ENCODE measurements around the gene DNAJC21. TPM values are rescaled to one million over a fixed set of nuclear protein-coding genes. Genes with fewer than 3 reads are reported as not detected.
A peak's percentile ranks its signal among the peaks of the same experiment; 100 is the strongest.

The DNAJC21 gene
- total and polyA plus RNA-seq, 9 of the 15 experiments (the other 6 are each of a cell fraction or from before 2014, with no cell fraction given), result 26.6 to 105 (median 70.7) TPM

DNA sequence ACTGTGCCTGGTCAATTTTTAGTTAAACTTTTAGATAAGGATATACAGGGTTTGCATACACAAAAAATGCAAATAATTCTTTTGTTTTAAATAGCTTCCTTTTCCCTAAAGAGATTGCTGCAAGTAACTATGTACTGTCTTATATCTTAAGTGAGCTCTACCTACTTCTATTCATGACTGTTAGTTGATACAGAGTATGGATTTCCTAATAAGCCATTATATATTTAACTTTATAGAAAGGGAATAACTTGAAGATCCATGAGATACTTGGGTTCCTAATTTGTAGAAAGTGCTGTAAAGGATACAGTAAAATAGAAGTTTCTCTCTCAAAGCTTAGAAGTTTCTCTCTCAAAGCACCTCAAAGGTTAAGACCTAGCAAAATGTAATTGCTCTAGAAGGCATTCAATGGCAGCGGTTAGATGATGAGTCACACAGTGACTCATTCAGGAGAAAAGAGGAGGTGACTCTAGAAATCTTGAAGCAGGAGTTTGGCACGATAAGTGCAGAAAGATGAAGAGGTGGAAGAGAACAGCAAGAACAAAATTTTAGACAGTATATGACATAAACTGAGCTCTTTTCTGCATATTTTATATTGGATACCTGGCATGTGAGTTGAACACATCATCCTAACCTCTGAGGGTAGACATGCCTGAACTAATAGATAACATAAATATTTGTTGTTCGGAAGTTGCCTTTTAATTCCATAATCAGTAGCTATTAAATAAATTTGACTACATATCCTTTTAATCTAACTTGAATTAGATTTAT, 5.5 kb upstream of the DNAJC21 start (continued):
- TF ChIP-seq ETV1 (tag; conservative IDR thresholded peaks at IDR 0.05; ENCODE audit: low read depth) (no peak), MYNN (IDR thresholded peaks at IDR 0.05) (0 out of 2 replicates have a peak, but pooled peaks have one; percentile 33), MYNN (CRISPR knock-in tag; IDR thresholded peaks at IDR 0.05) (no peak), BDP1 (IDR thresholded peaks at IDR 0.05; ENCODE audit: insufficient read depth, insufficient read length) (no peak), NCOA2 (IDR thresholded peaks at IDR 0.05; ENCODE audit: partially characterized antibody in 2 of 2) (no peak), CBX2 (IDR thresholded peaks at IDR 0.05; ENCODE audit: insufficient read depth, low read length, poor library complexity, severe bottlenecking) (no peak), TBL1XR1 (IDR thresholded peaks at IDR 0.05; ENCODE audit: low read length in 2 of 2) (peak in 1 of 2 experiments; percentile 83; a peak in 1 of 4 replicates), EHMT2 (IDR thresholded peaks at IDR 0.05) (peak; percentile 88), PRMT5 (CRISPR knock-in tag; IDR thresholded peaks at IDR 0.05) (no peak), SMARCB1 (IDR thresholded peaks at IDR 0.05; ENCODE audit: insufficient read length, low read depth) (peak; percentile 66), PPARD (CRISPR knock-in tag; IDR thresholded peaks at IDR 0.05) (no peak), ESRRA (IDR thresholded peaks at IDR 0.05; ENCODE audit: borderline replicate concordance, low read depth) (peak; percentile 66; the same call in 1 of the 2 replicates)
- TF ChIP-seq, protein P1, sequence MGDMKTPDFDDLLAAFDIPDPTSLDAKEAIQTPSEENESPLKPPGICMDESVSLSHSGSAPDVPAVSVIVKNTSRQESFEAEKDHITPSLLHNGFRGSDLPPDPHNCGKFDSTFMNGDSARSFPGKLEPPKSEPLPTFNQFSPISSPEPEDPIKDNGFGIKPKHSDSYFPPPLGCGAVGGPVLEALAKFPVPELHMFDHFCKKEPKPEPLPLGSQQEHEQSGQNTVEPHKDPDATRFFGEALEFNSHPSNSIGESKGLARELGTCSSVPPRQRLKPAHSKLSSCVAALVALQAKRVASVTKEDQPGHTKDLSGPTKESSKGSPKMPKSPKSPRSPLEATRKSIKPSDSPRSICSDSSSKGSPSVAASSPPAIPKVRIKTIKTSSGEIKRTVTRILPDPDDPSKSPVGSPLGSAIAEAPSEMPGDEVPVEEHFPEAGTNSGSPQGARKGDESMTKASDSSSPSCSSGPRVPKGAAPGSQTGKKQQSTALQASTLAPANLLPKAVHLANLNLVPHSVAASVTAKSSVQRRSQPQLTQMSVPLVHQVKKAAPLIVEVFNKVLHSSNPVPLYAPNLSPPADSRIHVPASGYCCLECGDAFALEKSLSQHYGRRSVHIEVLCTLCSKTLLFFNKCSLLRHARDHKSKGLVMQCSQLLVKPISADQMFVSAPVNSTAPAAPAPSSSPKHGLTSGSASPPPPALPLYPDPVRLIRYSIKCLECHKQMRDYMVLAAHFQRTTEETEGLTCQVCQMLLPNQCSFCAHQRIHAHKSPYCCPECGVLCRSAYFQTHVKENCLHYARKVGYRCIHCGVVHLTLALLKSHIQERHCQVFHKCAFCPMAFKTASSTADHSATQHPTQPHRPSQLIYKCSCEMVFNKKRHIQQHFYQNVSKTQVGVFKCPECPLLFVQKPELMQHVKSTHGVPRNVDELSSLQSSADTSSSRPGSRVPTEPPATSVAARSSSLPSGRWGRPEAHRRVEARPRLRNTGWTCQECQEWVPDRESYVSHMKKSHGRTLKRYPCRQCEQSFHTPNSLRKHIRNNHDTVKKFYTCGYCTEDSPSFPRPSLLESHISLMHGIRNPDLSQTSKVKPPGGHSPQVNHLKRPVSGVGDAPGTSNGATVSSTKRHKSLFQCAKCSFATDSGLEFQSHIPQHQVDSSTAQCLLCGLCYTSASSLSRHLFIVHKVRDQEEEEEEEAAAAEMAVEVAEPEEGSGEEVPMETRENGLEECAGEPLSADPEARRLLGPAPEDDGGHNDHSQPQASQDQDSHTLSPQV (IDR thresholded peaks at IDR 0.05), result peak; percentile 68
- TF ChIP-seq, protein P2, sequence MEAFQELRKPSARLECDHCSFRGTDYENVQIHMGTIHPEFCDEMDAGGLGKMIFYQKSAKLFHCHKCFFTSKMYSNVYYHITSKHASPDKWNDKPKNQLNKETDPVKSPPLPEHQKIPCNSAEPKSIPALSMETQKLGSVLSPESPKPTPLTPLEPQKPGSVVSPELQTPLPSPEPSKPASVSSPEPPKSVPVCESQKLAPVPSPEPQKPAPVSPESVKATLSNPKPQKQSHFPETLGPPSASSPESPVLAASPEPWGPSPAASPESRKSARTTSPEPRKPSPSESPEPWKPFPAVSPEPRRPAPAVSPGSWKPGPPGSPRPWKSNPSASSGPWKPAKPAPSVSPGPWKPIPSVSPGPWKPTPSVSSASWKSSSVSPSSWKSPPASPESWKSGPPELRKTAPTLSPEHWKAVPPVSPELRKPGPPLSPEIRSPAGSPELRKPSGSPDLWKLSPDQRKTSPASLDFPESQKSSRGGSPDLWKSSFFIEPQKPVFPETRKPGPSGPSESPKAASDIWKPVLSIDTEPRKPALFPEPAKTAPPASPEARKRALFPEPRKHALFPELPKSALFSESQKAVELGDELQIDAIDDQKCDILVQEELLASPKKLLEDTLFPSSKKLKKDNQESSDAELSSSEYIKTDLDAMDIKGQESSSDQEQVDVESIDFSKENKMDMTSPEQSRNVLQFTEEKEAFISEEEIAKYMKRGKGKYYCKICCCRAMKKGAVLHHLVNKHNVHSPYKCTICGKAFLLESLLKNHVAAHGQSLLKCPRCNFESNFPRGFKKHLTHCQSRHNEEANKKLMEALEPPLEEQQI (IDR thresholded peaks at IDR 0.05), result 0 out of 2 replicates have a peak, but pooled peaks have one; percentile 63
- TF ChIP-seq, protein P3, sequence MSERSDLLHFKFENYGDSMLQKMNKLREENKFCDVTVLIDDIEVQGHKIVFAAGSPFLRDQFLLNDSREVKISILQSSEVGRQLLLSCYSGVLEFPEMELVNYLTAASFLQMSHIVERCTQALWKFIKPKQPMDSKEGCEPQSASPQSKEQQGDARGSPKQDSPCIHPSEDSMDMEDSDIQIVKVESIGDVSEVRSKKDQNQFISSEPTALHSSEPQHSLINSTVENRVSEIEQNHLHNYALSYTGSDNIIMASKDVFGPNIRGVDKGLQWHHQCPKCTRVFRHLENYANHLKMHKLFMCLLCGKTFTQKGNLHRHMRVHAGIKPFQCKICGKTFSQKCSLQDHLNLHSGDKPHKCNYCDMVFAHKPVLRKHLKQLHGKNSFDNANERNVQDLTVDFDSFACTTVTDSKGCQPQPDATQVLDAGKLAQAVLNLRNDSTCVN (CRISPR knock-in tag; IDR thresholded peaks at IDR 0.05), result no peak
- TF ChIP-seq, protein P4, sequence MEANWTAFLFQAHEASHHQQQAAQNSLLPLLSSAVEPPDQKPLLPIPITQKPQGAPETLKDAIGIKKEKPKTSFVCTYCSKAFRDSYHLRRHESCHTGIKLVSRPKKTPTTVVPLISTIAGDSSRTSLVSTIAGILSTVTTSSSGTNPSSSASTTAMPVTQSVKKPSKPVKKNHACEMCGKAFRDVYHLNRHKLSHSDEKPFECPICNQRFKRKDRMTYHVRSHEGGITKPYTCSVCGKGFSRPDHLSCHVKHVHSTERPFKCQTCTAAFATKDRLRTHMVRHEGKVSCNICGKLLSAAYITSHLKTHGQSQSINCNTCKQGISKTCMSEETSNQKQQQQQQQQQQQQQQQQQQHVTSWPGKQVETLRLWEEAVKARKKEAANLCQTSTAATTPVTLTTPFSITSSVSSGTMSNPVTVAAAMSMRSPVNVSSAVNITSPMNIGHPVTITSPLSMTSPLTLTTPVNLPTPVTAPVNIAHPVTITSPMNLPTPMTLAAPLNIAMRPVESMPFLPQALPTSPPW (CRISPR knock-in tag; IDR thresholded peaks at IDR 0.05), result peak; percentile 26; the same call in 1 of the 2 replicates
- TF ChIP-seq, protein P5, sequence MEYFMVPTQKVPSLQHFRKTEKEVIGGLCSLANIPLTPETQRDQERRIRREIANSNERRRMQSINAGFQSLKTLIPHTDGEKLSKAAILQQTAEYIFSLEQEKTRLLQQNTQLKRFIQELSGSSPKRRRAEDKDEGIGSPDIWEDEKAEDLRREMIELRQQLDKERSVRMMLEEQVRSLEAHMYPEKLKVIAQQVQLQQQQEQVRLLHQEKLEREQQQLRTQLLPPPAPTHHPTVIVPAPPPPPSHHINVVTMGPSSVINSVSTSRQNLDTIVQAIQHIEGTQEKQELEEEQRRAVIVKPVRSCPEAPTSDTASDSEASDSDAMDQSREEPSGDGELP (CRISPR knock-in tag; IDR thresholded peaks at IDR 0.05; ENCODE audit: borderline replicate concordance), result no peak
